Measurements from ENCODE around the gene EP400.
A peak's percentile ranks its signal among the peaks of the same experiment; 100 is the strongest.
"Not testable (repeated sequence)": the region's sequence is repeated elsewhere in the genome, so short reads cannot be mapped to it uniquely, and the experiment has no call there.

Gene EP400

DNA sequence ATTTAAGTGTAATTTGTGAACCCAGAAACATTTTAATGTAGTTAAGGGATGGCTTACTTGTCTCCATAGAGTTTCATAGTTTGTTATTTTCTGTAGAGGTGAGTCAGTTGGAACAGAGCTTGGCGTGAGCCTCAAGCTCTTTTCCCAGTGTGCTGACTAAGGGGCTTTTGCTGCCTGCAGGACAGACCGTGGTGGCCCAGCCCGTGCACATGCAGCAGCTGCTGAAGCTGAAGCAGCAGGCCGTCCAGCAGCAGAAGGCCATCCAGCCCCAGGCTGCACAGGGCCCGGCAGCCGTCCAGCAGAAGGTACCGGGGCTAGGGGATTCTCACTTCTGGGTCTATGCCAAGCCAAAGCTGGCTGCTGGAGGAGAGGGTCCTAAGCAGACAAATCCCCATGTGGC, 117.4 kb downstream of the EP400 start:
- no peak for DNase-seq (ENCODE audit: low spot score)

DNA sequence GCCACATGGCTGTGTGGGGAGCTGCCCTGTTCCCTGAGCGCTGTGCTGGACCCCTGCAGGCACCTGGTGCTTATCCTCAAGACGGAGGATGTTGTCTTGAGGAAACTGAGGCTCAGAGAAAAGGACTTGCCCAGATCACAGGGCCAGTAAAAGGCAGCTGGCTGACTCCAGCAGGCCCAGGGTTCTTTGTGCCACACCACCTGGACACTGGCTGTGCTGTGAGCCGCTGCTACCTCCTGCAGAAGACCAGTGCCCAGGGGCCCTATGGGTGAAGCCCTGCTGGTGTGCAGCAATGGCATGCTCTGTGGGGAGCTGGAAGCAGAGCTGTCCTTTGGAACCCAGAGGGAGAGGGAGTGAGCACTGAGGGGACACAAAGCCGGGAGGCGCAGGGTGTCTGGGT, 118.5 kb downstream of the EP400 start:
- no peak for DNase-seq (ENCODE audit: low spot score)

DNA sequence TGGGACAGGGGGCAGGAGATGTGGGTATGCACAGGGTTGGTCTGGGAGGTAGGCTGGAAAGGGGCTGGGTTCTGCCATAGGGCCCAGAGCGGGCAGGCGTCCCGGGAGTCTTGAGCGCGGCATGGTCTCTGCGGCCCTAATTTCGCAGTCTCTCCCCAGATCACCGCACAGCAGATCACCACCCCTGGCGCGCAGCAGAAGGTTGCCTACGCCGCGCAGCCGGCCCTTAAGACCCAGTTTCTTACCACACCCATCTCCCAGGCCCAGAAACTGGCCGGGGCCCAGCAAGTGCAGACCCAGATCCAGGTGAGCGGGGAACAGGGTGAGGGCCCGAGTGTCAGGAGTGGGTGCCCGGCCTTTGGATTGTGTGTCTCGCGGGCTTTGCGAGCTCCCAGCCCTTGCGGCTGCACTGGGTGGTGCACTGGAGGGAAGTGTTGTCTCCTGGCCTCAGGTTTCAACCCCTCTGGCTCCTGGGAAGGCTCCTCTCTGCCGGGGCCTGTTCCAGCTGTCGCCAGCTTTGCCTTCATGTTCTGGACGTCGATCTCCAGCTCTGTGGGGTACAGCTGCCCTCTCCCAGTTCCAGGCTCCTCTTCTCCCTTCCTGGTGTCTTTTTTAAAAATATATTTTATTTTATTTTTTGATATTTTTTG, 119.7 kb downstream of the EP400 start:
- DNase-seq (ENCODE audit: low spot score): no peak

GRCh38 chr12:132070298-132070697, 120.6 kb downstream of the EP400 start:
- DNase-seq (ENCODE audit: low spot score): no peak

- no peak for DNase-seq (ENCODE audit: low spot score)
These were observed 121.5 kb downstream of the EP400 start for GRCh38 chr12:132071040-132071810.

DNA sequence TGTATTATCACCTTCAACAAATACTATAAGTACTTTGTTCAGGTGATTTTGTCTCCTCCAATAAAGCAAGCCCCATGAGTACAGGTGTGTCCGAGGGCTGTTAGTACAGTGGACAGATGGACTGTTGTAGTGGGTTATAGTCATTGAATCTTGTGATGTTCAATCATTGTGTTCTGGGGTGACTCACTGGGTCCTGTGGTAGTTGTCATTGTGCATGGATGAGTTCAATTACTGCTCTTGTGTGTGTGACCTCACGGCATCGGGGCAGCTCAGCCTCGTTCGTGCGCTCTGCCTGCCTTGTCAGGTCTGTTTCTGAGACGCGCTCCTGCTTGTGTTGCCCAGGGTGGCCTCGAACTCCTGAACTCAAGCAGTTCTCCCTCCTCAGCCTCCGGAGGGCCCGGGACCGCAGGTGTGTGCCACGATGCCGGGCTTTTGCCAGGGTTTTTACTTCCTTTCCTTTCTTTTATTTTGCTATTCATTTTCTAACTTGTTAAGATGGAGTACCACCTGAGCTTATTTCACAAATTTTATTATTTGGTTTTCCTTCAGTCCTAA, 122.2 kb downstream of the EP400 start:
- DNase-seq (ENCODE audit: low spot score): no peak

DNA sequence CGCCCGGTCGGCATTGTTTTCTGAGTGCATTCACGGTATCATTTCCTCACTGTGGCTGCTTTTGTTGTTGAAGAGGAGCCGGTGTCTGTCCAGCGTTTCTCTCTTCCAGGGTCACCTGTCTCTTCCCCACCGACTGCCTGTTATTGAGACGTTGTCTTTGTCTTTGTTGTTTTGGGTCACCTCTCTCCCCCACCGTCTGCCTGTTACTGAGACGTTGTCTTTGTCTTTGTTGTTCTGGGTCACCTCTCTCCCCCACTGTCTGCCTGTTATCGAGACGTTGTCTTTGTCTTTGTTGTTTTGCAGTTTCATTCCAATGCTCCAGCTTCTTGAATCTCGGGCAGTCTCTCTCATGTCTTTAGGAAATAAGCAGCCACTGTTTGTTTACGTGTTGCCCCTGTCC, 124.5 kb downstream of the EP400 start:
- DNase-seq (ENCODE audit: low spot score): no peak

GRCh38 chr12:132075026-132075713, 125.4 kb downstream of the EP400 start:
- DNase-seq (ENCODE audit: low spot score): no peak

DNA sequence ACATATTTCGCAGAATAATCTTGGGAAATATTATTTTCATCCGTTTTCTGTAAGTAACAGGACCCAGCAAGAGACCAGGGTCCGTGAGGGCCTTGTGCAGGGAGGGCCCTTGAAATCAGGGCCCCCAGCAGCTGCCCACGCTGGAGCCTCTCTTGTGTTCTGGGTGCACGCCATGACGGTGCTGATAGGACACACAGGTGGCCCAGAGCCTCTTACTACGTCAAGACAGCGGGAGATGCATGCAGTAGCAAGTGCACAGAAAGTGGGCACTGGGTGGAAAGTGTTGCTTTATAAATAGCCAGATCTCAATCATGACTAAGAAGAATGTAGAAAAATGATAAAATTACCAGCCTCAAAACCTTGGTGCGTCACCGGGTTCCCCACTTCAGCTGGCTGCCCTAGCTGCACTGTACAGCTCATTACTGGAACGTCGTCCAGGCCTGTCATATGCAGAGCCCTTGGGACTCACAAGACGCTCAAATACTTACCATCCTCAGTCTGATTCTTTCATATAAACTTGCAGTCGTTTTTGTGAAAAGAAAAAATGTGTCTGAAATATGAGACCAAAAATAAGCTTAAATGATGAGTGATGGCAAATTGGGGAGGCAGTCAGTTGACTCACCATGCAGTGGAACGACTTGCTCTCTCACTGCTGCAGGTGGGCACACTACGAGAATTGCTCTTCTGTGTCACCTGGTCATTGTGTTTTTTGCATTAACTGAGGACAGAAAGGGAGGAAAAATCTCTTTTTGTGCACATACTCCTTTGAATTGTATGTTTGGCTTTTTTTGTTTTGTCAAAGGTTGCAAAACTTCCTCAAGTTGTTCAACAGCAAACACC, 126.2 kb downstream of the EP400 start:
- DNase-seq (ENCODE audit: low spot score): no peak

DNA sequence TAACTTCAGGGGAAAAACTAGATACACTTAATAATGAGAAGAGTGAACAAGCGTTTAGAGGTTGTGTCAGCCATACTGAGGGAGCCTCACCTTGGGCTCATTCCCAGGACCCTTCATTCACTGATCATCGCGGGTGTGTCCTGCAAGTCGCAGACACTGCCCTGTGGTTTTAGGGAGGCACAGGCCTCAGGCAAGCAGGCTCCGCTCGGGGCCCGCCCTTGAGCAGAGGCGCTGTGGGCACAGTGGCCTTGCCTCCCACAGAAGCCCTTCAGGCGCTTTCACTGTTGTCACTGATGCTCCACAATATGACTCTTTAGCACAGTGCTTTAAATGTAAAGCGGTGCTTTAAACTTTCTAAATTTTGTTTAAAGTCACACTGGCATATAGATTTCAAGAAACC, 127.0 kb downstream of the EP400 start:
- no peak for DNase-seq (ENCODE audit: low spot score)

DNA sequence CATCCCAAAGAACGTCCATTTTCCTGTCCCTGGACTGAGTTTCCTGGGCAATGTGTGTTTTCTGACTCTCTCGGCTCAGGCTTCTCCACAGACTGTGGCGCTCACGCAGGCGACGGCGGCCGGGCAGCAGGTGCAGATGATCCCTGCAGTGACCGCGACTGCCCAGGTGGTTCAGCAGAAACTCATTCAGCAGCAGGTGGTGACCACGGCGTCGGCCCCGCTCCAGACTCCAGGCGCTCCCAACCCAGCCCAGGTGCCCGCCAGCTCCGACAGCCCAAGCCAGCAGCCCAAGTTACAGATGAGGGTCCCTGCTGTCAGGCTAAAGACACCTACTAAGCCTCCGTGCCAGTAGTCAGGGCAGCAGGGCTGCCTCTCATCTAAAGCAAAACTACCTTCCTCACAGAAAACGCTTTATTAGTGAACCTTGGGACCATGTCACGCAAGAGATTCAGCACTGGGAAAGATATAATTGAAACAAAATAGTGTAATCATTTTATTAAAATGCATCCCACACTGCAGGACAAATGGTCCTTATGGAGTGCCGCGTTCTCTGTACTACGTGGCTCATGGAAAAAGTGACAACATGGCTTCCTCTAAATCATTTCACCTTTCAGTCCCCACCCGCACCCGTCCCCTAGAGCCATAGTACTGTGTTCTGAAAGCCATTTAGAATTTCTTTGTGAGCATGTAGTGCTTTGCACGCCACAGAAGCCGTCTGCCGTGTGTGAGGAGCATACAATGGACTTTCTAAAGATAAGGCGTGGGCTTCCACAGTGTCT, 127.8 kb downstream of the EP400 start:
- DNase-seq (ENCODE audit: low spot score): no peak

GRCh38 chr12:132078190-132078589, 128.4 kb downstream of the EP400 start:
- no peak for DNase-seq (ENCODE audit: low spot score)

DNA sequence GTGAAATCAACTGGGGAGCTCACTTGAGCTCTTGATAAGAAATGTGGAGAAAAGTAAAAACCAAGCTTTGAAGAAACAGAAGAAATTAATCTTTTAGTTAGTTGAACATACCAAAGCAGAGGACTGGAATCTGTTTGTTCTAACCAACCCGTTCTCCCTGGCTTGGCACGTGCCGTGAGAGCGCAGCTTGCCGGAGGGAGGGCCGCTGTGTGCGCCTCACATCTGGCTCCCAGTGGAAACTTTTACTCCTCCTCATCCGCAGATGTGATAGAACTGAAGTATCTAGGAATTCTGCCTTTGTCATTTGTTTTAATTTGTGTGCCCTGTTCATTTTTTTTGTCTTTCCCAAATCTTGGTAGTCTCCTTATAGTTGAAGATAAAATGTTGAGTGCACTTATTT, 129.5 kb downstream of the EP400 start:
- no peak for DNase-seq (ENCODE audit: low spot score)

DNA sequence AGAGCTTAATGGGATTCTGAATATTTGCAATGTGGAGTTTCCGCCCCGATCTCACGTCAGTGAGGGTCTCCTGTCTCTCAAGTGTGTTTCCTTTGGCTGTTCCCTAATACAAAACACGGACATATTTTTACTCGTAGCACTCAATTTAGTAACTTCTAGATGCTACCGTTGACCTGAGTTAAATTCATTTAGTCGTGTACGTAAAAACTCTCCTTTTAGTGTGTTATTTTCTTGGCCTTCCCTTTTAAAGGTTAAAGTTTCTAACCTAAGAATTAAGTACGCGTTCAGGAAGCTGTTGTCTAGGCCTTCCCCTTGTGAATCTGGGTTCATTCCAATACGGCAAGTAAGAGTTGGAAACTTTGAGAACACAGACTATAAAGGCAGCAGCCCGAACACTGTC, 130.0 kb downstream of the EP400 start:
- DNase-seq (ENCODE audit: low spot score): no peak

- not testable (repeated sequence) for DNase-seq (ENCODE audit: low spot score)
These were observed 130.8 kb downstream of the EP400 start for GRCh38 chr12:132080515-132080914.

DNA sequence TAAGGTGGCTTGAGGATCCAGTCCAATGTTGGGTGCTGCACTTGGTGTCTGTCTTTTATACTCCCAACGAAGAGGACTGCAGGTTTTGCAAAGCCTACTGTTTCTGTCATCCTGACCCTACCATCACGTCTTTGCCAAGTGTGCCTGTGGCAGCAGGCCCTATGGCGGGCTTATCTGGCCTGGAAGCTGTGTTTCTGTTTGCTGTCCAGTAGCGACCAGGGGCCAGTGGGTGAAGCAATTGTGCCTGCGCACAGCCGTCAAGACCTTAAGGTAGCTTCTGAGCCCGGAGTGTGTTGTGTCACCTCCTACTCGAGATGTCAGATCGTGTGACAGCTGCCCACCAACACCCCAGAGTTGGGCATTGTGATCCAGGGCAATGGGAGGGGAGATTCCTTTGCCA, 131.7 kb downstream of the EP400 start:
- no peak for DNase-seq (ENCODE audit: low spot score)

DNA sequence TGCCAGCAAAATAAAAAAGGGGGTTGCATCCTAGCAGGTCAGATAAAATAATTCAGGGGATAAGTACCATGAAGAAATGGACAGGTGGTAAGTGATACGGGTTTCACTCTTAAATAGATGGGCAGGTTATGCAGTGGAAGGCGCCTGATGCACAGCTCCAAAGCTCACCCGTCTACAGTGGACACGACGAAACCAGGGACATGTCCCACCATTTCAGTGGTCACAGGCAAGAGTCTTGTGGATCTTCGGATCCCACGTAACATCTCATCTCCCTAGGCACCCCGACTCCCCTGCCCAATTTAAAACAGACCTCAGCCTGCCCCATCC, 133.8 kb downstream of the EP400 start:
- no peak for DNase-seq (ENCODE audit: low spot score)

DNA sequence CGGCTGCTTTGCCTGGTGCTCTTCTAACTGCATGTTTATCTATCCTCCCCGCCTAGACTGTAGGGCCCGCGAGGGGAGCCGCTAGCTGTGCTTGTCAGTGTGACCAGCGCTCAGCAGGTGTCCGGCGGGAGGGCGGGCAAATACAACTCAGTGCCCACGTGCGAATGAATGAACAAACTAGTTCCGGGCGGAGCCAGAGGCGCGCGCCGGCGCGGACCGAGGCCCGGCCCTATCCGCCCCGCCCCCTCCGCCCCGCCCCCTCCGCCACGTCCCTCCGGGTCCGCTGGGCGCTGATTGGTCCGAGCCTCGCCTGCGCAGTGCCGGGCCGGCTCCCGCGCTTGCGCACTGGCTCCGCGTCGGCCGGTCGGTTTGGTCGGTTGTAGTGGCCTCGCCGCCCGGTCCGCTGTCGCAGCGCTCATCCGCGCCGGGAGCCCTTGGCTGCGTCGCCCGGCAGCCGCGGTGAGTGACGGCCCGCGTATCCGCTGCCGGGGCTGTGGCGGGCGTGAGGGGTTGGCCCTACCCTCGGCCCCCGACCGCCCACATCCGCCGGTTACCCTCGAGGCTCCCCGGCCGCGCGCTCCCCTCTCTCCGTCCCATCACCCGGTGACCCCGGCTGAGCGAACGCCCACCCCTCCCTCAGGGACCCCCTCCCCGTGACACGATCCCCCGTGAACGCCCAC, 134.3 kb downstream of the EP400 start:
- DNase-seq (ENCODE audit: low spot score): peak; percentile 98

GRCh38 chr12:132084621-132085290, 135.0 kb downstream of the EP400 start:
- peak; percentile 85 for DNase-seq (ENCODE audit: low spot score)

GRCh38 chr12:132085291-132085635, 135.5 kb downstream of the EP400 start:
- no peak for DNase-seq (ENCODE audit: low spot score)

Measured in HuH-7.5 (cell line).